Activated T-cell treated with anti-CD3 and anti-CD28 coated beads, Interleukin-2, amount 50 U/mL, for 4 hours (primary cell): Measurements from ENCODE around the gene NCDN. TPM values are rescaled to one million over a fixed set of nuclear protein-coding genes. Genes with fewer than 3 reads are reported as not detected.

Source experiments
- ATAC-seq, 2 donors: fragments of 200-7000 bp; cut with Tn5 transposase; one replicate each; pipeline ENCODE4 v1.10.0; 2021
- DNase-seq: peaks from one replicate; pipeline ENCODE4 v3.0.0-alpha.2; 2020
- H3K27me3 Mint-ChIP-seq: one replicate; pipeline ENCODE4 v1.8.0; 2021; ENCODE audit warnings: low read depth, mixed read lengths
- H3K36me3 Mint-ChIP-seq: one replicate; pipeline ENCODE4 v1.8.0; 2022; ENCODE audit warnings: mixed read lengths; ENCODE audit not compliant: insufficient read depth
- H3K4me1 Mint-ChIP-seq: one replicate; pipeline ENCODE4 v1.8.0; 2021; ENCODE audit warnings: low read depth, mixed read lengths
- H3K4me3 Mint-ChIP-seq: one replicate; pipeline ENCODE4 v1.8.0; 2021; ENCODE audit warnings: mild to moderate bottlenecking, moderate library complexity, mixed read lengths
- H3K9me3 Mint-ChIP-seq: one replicate; pipeline ENCODE4 v1.8.0; 2021; ENCODE audit warnings: mixed read lengths
- total RNA-seq, 3 donors: library from RNA; stranded (reverse); gene quantifications; one replicate each; pipeline ENCODE4 v1.2.1, GENCODE V29; 2021

Gene NCDN
- total RNA-seq, 3 donors from 2014 or later = 60.6 to 61.8 (median 61.6) TPM

GRCh38 chr1:35599411-35599810 lies 41.8 kb downstream of the NCDN start:
- Mint-ChIP-seq H3K27me3 (no peaks in the 10 kb centered on the region), H3K36me3 (peaks cover 29% of the 10 kb centered on the region), H3K4me3 (no peak overlapping the region), H3K4me1 (no peaks in the 10 kb centered on the region), H3K9me3 (no peaks in the 10 kb centered on the region)
- no peak for DNase-seq
- ATAC-seq = no peak

- Mint-ChIP-seq H3K4me3 (no peak overlapping the region), H3K9me3 (no peaks in the 10 kb centered on the region), H3K36me3 (peaks cover 31% of the 10 kb centered on the region), H3K27me3 (no peaks in the 10 kb centered on the region), H3K4me1 (no peaks in the 10 kb centered on the region)
- no peak for ATAC-seq
- no peak for DNase-seq
Observed at GRCh38 chr1:35600593-35600992, 43.0 kb downstream of the NCDN start.

DNA sequence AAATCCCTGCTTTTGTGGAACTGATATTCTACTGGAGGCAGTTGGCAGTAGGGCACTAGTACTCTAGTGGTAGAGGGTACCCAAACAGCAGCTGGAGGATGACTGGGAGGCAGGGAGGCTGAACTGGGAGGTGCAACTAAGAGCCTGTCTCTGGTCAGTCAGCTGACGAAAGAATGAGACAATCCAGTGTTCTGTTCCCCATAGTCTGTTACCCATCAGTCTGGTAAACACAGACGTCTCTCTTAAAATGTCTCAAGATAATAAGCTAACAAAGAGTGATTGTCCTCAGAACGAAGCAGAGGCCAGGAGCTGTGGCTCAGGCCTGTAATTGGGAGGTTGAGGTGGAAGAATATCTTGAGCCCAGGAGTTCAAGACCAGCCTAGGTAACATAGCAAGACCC lies 45.9 kb downstream of the NCDN start:
- H3K4me3 Mint-ChIP-seq = no peak overlapping the region
- ATAC-seq = no peak
- H3K27me3 Mint-ChIP-seq = no peaks in the 10 kb centered on the region
- peaks cover 49% of the 10 kb centered on the region for H3K36me3 Mint-ChIP-seq
- no peaks in the 10 kb centered on the region for H3K9me3 Mint-ChIP-seq
- no peak for DNase-seq
- H3K4me1 Mint-ChIP-seq = peaks cover 8% of the 10 kb centered on the region

GRCh38 chr1:35603941-35604340 lies 46.3 kb downstream of the NCDN start:
- no peak for DNase-seq
- Mint-ChIP-seq H3K36me3 (peaks cover 50% of the 10 kb centered on the region), H3K4me3 (no peak overlapping the region), H3K4me1 (peaks cover 8% of the 10 kb centered on the region), H3K27me3 (no peaks in the 10 kb centered on the region), H3K9me3 (no peaks in the 10 kb centered on the region)
- ATAC-seq = no peak

DNA sequence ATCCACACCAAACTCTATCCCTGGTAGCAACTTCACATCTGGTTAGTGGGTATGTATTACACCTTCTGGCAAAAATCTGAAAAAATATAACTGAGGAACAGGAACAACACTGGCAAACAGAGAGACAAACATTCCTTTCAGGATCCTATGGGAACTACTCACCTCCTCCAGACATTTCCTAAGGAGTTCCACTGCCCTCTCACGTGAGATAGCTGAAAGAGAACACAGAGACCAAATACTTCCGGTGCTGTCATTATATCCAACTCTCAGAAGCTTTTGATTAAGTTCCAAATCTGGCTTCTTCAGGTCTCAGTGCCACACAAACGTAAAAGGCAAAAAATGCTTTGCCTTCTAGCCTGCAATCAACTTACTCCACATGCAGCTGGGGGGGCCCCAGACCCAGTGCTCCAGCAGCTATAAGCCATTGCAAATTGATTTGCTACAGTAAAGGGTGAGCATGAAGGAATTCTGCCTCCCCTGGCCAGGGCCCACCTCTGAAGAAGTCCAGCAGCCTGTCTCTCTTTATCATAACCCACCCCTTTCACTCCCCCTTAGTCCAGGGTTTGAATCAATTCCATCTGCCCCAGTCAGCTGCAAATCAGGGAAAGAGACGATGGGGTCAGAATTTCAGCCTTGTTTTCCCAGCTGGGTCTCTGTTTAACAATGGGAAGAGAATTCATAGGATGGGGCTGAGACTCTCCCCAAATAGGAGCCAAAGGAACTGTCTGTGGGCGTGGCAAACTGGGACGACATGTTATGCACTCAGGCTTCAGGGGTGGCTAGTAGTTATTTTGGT lies 47.7 kb downstream of the NCDN start:
- H3K4me3 Mint-ChIP-seq = no peak overlapping the region
- ATAC-seq = no peak
- no peaks in the 10 kb centered on the region for H3K27me3 Mint-ChIP-seq
- no peak for DNase-seq
- H3K9me3 Mint-ChIP-seq = no peaks in the 10 kb centered on the region
- peaks cover 8% of the 10 kb centered on the region for H3K4me1 Mint-ChIP-seq
- peaks cover 47% of the 10 kb centered on the region for H3K36me3 Mint-ChIP-seq

DNA sequence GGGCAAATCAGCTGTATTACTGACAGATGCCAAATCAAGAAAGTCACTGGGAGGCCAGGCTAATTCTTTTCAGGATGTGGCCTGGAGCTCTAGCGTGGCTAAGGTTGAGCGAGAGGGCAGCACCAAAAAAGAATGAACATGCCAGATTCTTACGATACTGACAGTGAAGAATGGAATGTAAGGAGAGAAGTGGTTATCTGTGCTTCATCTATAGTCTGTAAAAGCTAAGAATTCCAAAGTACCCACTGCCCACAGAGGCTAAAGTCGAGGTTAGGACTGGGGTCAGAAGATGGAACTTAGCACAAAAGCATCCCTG lies 48.2 kb downstream of the NCDN start:
- H3K27me3 Mint-ChIP-seq = no peaks in the 10 kb centered on the region
- peaks cover 8% of the 10 kb centered on the region for H3K4me1 Mint-ChIP-seq
- H3K4me3 Mint-ChIP-seq = no peak overlapping the region
- H3K36me3 Mint-ChIP-seq = peaks cover 47% of the 10 kb centered on the region
- DNase-seq (no peak), ATAC-seq (no peak)
- no peaks in the 10 kb centered on the region for H3K9me3 Mint-ChIP-seq

GRCh38 chr1:35611655-35612054 lies 54.1 kb downstream of the NCDN start:
- Mint-ChIP-seq H3K4me1 (peaks cover 13% of the 10 kb centered on the region), H3K27me3 (no peaks in the 10 kb centered on the region), H3K4me3 (no peak overlapping the region), H3K36me3 (peaks cover 35% of the 10 kb centered on the region), H3K9me3 (no peaks in the 10 kb centered on the region)
- no peak for ATAC-seq
- DNase-seq = no peak

DNA sequence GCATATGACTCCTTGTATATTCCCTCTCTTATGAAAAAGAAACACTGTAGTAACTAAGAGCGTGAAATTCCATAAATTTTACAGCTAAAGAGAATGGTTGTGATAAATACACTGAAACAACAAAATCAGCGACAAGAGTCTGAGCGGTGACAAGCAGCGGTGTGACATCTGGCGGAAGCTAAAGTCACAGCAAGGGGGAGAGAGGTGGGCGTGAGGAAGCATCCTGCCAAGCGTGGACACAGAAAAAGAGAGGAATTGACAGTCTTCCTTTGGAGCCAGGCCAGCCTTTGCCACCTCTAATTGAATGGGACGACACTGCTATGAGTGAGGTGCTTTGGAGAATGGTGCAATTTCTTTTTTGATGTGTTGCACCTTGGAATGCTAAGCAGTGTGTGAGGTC lies 57.8 kb downstream of the NCDN start:
- Mint-ChIP-seq H3K4me3 (no peak overlapping the region), H3K36me3 (peaks cover 31% of the 10 kb centered on the region), H3K9me3 (no peaks in the 10 kb centered on the region), H3K4me1 (peaks cover 10% of the 10 kb centered on the region), H3K27me3 (no peaks in the 10 kb centered on the region)
- no peak for DNase-seq
- ATAC-seq = no peak

Other genes starting within 250 kb of the NCDN start
- gene KIAA0319L, start 396 bp upstream of the NCDN start, total RNA-seq = 10 to 100 TPM; 16.4 to 19.2 (median 17.4) TPM
- gene TFAP2E, start 15.5 kb downstream of the NCDN start, total RNA-seq = 1 to 10 TPM in 1 of 3 donors, under 1 TPM in 2; 0.55 to 1.3 (median 0.76) TPM
- gene PSMB2, start 83.7 kb downstream of the NCDN start, total RNA-seq = 100 to 1,000 TPM; 169 to 196 (median 191) TPM
- 10 to 100 TPM; 19.5 to 20.6 (median 19.9) TPM for gene C1orf216, start 161.1 kb downstream of the NCDN start, total RNA-seq
- gene CLSPN, start 212.2 kb downstream of the NCDN start, total RNA-seq = 10 to 100 TPM; 34.6 to 39.2 (median 35.7) TPM